Esophagus muscularis mucosa (tissue), 3 donors: ENCODE measurements around the gene CATSPERD.

ENCODE experiments used
- POLR2A ChIP-seq: fragments of 450-650 bp; IDR thresholded peaks from one replicate; pipeline ENCODE4 v1.6.1; 2017; ENCODE audit warnings: antibody characterized with exemption, moderate library complexity, mild to moderate bottlenecking, low read depth
- POLR2AphosphoS5 ChIP-seq, 2 donors: sonication (generic); formaldehyde crosslinking; IDR thresholded peaks; one replicate each; pipeline ENCODE4 v1.6.1; 2017; ENCODE audit warnings: antibody characterized with exemption in 2 of 2
- TF ChIP-seq, protein P1 (sequence below), 3 experiments: fragments of 200-600 bp in 2 of 3; fragments of 450-650 bp in 1 of 3; sonication (generic) in 2 of 3; IDR thresholded peaks; one replicate each; pipeline ENCODE4 v1.5.1; 2017 to 2019; ENCODE audit warnings: antibody characterized with exemption in 3 of 3, mild to moderate bottlenecking in 2 of 3, moderate library complexity in 1 of 3

- TF ChIP-seq, protein P1, sequence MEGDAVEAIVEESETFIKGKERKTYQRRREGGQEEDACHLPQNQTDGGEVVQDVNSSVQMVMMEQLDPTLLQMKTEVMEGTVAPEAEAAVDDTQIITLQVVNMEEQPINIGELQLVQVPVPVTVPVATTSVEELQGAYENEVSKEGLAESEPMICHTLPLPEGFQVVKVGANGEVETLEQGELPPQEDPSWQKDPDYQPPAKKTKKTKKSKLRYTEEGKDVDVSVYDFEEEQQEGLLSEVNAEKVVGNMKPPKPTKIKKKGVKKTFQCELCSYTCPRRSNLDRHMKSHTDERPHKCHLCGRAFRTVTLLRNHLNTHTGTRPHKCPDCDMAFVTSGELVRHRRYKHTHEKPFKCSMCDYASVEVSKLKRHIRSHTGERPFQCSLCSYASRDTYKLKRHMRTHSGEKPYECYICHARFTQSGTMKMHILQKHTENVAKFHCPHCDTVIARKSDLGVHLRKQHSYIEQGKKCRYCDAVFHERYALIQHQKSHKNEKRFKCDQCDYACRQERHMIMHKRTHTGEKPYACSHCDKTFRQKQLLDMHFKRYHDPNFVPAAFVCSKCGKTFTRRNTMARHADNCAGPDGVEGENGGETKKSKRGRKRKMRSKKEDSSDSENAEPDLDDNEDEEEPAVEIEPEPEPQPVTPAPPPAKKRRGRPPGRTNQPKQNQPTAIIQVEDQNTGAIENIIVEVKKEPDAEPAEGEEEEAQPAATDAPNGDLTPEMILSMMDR (IDR thresholded peaks at IDR 0.05): no peak
- TF ChIP-seq POLR2AphosphoS5 (IDR thresholded peaks at IDR 0.05) (no peak), POLR2A (no peak)
These were observed 31.3 kb downstream of the CATSPERD start for GRCh38 chr19:5751709-5752108.
